PC-3 (cell line): ENCODE data around the gene TMEM38A. TPM values are rescaled to one million over a fixed set of nuclear protein-coding genes. Genes with fewer than 3 reads are reported as not detected.

Experiments used
- ATAC-seq: fragments of 200-7000 bp; cut with Tn5 transposase; 2 replicates; pipeline ENCODE4 v1.9.1; 2020; ENCODE audit warnings: mild to moderate bottlenecking, moderate library complexity
- BruUV-seq: library from RNA; stranded (reverse); fragments of 400-500 nt; replicated peaks from 2 replicates; lab custom pipeline; 2021; lab: Mats Ljungman, UMichigan
- CTCF ChIA-PET: fragments of 300-600 bp; sonication (Branson Sonifier 250); formaldehyde crosslinking; loops from one replicate; lab custom pipeline; 2022; ENCODE audit warnings: antibody characterized with exemption; lab: Charles Lee
- POLR2A ChIA-PET: fragments of 300-600 bp; sonication (Branson Sonifier 250); formaldehyde crosslinking; loops from one replicate; lab custom pipeline; 2022; ENCODE audit warnings: antibody characterized with exemption; ENCODE audit not compliant: unreplicated experiment; lab: Charles Lee
- DNase-seq: peaks from one replicate; pipeline ENCODE4 v3.0.0-alpha.2; 2015
- H2AFZ ChIP-seq: fragments of 300-600 bp; sonication (generic); 2 replicates; pipeline ENCODE4 v1.6.0; 2016; ENCODE audit warnings: antibody characterized with exemption, low read length
- H3F3A ChIP-seq: fragments of 300-600 bp; sonication (generic); one replicate; pipeline ENCODE4 v1.6.0; 2017; ENCODE audit warnings: antibody characterized with exemption, low read length, control low read depth, mild to moderate bottlenecking; ENCODE audit not compliant: unreplicated experiment
- H3K27ac ChIP-seq: fragments of 300-600 bp; sonication (generic); 2 replicates; pipeline ENCODE4 v1.5.1; 2016; ENCODE audit warnings: mild to moderate bottlenecking, low read length
- H3K27me3 ChIP-seq: fragments of 300-600 bp; sonication (generic); 2 replicates; pipeline ENCODE4 v1.6.1; 2016; ENCODE audit warnings: low read length, mixed read lengths
- H3K36me3 ChIP-seq: fragments of 300-600 bp; sonication (generic); 2 replicates; pipeline ENCODE4 v1.6.1; 2016; ENCODE audit warnings: low read depth, mixed run types, low read length, mixed read lengths
- H3K4me1 ChIP-seq: fragments of 300-600 bp; sonication (generic); 2 replicates; pipeline ENCODE4 v1.5.1; 2016; ENCODE audit warnings: low read length; ENCODE audit not compliant: insufficient read depth
- H3K4me2 ChIP-seq: fragments of 300-600 bp; sonication (generic); 2 replicates; pipeline ENCODE4 v1.6.0; 2016; ENCODE audit warnings: low read length
- H3K4me3 ChIP-seq: fragments of 300-600 bp; sonication (generic); 2 replicates; pipeline ENCODE4 v1.5.1; 2016; ENCODE audit warnings: mild to moderate bottlenecking, low read length, mixed read lengths
- H3K79me2 ChIP-seq: fragments of 300-600 bp; sonication (generic); 2 replicates; pipeline ENCODE4 v1.6.1; 2017; ENCODE audit warnings: low read length, mixed read lengths
- H3K9ac ChIP-seq: fragments of 300-600 bp; sonication (generic); 2 replicates; pipeline ENCODE4 v1.6.0; 2016; ENCODE audit warnings: mild to moderate bottlenecking, low read length
- H3K9me2 ChIP-seq: fragments of 300-600 bp; sonication (generic); replicated peaks from 2 replicates; pipeline ENCODE4 v1.6.1; 2016; ENCODE audit warnings: mixed run types, low read length, mixed read lengths
- H3K9me3 ChIP-seq: fragments of 300-600 bp; sonication (generic); 2 replicates; pipeline ENCODE4 v1.6.1; 2016; ENCODE audit warnings: low read length, mixed read lengths
- H4K20me1 ChIP-seq: fragments of 300-600 bp; sonication (generic); 2 replicates; pipeline ENCODE4 v1.6.1; 2016; ENCODE audit warnings: low read length, mixed read lengths
- EZH2 ChIP-seq: fragments of 300-600 bp; sonication (generic); IDR thresholded peaks from one replicate; pipeline ENCODE4 v1.6.1; 2017; ENCODE audit warnings: antibody characterized with exemption, mild to moderate bottlenecking, low read length; ENCODE audit not compliant: unreplicated experiment
- EZH2phosphoT487 ChIP-seq: fragments of 300-600 bp; sonication (generic); IDR thresholded peaks from 2 replicates; pipeline ENCODE4 v1.6.1; 2018; ENCODE audit warnings: mild to moderate bottlenecking, antibody characterized with exemption, low read length, borderline replicate concordance
- intact Hi-C: fragments of 100-400 bp; cut with micrococcal nuclease; formaldehyde crosslinking; loops from 2 replicates; pipeline ENCODE4 v1.9.0; 2023
- total RNA-seq: library from RNA; depleted of rRNA; stranded (reverse); fragments of >200 nt; gene quantifications from 2 replicates; pipeline ENCODE4 v1.2.3, GENCODE V29; 2014
- TF ChIP-seq, protein P1 (sequence below): fragments of 300-600 bp; sonication (generic); conservative IDR thresholded peaks from 2 replicates; pipeline ENCODE4 v1.5.1; 2017; ENCODE audit warnings: antibody characterized with exemption, low read depth, mild to moderate bottlenecking, low read length

Gene TMEM38A
- total RNA-seq, 1 experiment from 2014 or later, result 11.0 TPM

DNA sequence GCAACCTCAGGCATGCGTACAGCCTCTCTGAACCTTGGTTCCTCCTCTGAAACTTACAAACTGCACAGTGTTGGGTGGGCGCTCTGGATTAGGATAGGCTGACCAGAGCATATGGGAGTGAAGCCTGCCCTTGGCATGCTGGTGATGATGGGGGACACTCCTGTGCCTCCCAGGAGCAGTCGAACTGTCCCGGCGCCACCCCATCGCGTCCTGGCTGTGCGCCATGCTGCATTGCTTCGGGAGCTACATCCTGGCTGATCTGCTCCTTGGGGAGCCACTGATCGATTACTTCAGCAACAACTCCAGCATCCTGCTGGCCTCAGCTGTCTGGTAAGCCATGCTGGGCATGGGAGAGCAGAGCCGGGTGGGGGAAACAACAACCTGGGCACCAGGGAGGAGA is 18.9 kb downstream of the TMEM38A start:
- intact Hi-C loops, result no loop called here
- CTCF ChIA-PET, result no interaction called here
- no peaks in the 10 kb centered on the region for H4K20me1 ChIP-seq

DNA sequence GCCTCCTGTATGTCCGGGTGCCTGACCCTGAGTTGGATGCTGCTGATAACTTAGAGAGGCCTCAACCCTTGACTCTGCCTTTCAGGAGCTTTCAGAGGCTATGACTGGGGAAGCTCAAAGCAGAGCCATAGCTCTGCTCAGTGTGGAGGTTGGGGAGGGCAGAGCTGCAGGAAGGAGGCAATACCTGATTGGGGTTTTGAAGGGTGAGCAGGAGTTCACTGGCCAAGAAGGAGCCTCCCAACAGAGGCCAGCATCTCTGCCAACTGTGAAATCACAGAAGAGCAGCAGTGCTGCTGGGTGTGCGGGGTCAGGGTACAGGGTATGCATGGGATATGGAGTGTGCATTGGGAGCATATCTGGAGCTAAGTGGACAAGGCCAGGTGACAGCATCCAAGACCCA is 21.6 kb downstream of the TMEM38A start:
- no peak overlapping the region for H2AFZ ChIP-seq
- POLR2A ChIA-PET, result no interaction called here
- CTCF ChIA-PET, result no interaction called here

More for the DNA sequence above, 18.9 kb downstream of the TMEM38A start:
- no peak for DNase-seq
- POLR2A ChIA-PET, result no interaction called here
- Histone ChIP-seq H2AFZ (no peak overlapping the region), H3K27me3 (no peaks in the 10 kb centered on the region), H3F3A (no peaks in the 10 kb centered on the region), H3K27ac (no peak overlapping the region), H3K9me3 (no peaks in the 10 kb centered on the region), H3K9ac (no peak overlapping the region), H3K4me1 (no peaks in the 10 kb centered on the region), H3K36me3 (0 out of 2 replicates have a peak, but pooled peaks cover 5% of the 10 kb centered on the region), H3K4me3 (no peak overlapping the region), H3K9me2 (no peaks in the 10 kb centered on the region), H3K79me2 (no peaks in the 10 kb centered on the region), H3K4me2 (no peak overlapping the region)
- no peak for ATAC-seq
- TF ChIP-seq EZH2, result no peak
- TF ChIP-seq, protein P1, sequence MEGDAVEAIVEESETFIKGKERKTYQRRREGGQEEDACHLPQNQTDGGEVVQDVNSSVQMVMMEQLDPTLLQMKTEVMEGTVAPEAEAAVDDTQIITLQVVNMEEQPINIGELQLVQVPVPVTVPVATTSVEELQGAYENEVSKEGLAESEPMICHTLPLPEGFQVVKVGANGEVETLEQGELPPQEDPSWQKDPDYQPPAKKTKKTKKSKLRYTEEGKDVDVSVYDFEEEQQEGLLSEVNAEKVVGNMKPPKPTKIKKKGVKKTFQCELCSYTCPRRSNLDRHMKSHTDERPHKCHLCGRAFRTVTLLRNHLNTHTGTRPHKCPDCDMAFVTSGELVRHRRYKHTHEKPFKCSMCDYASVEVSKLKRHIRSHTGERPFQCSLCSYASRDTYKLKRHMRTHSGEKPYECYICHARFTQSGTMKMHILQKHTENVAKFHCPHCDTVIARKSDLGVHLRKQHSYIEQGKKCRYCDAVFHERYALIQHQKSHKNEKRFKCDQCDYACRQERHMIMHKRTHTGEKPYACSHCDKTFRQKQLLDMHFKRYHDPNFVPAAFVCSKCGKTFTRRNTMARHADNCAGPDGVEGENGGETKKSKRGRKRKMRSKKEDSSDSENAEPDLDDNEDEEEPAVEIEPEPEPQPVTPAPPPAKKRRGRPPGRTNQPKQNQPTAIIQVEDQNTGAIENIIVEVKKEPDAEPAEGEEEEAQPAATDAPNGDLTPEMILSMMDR, result no peak
- TF ChIP-seq EZH2phosphoT487, result no peak
- BruUV-seq, result no TSS peak

DNA sequence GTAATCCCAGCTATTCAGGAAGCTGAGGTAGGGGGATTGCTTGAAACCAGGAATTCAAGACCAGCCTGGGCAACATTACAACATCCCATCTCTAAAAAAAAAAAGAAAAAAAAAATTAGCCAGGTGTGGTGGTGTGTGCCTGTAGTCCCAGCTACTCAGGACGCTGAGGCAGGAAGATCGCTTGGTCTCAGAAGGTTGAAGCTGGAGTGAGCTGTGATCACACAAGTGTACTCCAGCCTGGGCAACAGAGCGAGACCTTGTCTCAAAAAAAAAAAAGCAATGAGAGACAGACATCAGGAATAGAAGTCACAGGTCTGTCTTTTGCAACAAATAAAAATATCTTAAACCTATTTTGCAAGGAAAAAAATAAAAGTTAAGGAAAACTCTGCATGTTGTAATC is 23.3 kb downstream of the TMEM38A start:
- Histone ChIP-seq H3K4me2 (no peak overlapping the region), H3K27ac (no peak overlapping the region), H3K9me3 (no peaks in the 10 kb centered on the region), H3K9me2 (no peaks in the 10 kb centered on the region), H3K9ac (no peak overlapping the region), H3K4me1 (peaks cover 7% of the 10 kb centered on the region), H4K20me1 (no peaks in the 10 kb centered on the region), H3K79me2 (no peaks in the 10 kb centered on the region), H3K4me3 (no peak overlapping the region), H3F3A (no peaks in the 10 kb centered on the region), H3K27me3 (no peaks in the 10 kb centered on the region), H2AFZ (no peak overlapping the region), H3K36me3 (0 out of 2 replicates have a peak, but pooled peaks cover 5% of the 10 kb centered on the region)
- ATAC-seq (no peak), DNase-seq (no peak)
- TF ChIP-seq EZH2phosphoT487, result no peak
- no peak for TF ChIP-seq EZH2
- POLR2A ChIA-PET, result no interaction called here
- intact Hi-C loops, result no loop called here
- CTCF ChIA-PET, result interaction anchor here (0.6 kb wide), 1 partner anchor 88 kb away, joined by 7 read pairs; no protein-coding TSS in a partner anchor
- no TSS peak for BruUV-seq

More for the DNA sequence above, 21.6 kb downstream of the TMEM38A start:
- H4K20me1 ChIP-seq, result no peaks in the 10 kb centered on the region
- H3K4me2 ChIP-seq, result no peak overlapping the region
- H3K79me2 ChIP-seq, result no peaks in the 10 kb centered on the region
- H3K9ac ChIP-seq, result no peak overlapping the region
- no peaks in the 10 kb centered on the region for H3K9me3 ChIP-seq
- no peaks in the 10 kb centered on the region for H3K9me2 ChIP-seq
- intact Hi-C loops, result no loop called here
- H3F3A ChIP-seq, result no peaks in the 10 kb centered on the region
- H3K4me1 ChIP-seq, result peaks cover 7% of the 10 kb centered on the region
- no peak for ATAC-seq
- H3K36me3 ChIP-seq, result 0 out of 2 replicates have a peak, but pooled peaks cover 5% of the 10 kb centered on the region
- H3K27ac ChIP-seq, result no peak overlapping the region
- H3K27me3 ChIP-seq, result no peaks in the 10 kb centered on the region
- TF ChIP-seq EZH2 (no peak), EZH2phosphoT487 (no peak)
- TF ChIP-seq, protein P1, result no peak
- no peak overlapping the region for H3K4me3 ChIP-seq
- no TSS peak for BruUV-seq
- no peak for DNase-seq
